COR-L47 (cell line): ENCODE results near the gene KANTR.
"Not testable (repeated sequence)": the region's sequence is repeated elsewhere in the genome, so short reads cannot be mapped to it uniquely, and the experiment has no call there.

ENCODE experiments used
- DNase-seq: peaks from one replicate; lab custom pipeline; 2025; lab: John Stamatoyannopoulos, UW

KANTR gene

DNA sequence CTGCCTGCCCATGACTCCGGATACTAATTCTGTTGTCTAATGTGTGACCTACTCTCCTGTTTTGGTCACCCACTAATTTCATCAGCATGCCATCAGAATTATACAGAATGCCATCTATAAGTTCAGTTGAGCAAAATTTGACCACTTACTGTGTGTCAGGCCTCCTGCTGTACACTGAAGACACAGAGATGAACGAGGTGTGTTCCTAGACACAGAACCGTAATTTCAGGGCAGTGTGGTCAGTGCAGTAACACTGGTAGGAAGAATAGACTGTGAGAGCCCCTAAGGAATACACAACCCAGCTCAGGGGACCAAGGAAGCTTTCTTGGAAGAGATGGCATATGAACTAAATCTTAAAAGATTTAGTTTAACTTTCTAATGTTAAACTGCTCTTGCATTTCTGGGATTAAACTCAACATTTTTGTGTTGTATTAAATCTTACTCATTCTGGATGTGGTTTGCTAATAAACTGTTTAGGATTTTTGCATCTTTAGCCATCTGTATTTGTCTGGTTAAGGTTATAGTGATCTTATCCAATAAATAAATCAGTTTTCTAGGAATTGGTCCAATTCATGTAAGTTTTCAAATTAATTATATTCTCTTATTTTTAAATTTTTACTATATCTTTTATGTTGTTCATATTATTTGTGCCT is 34.3 kb downstream of the KANTR start:
- DNase-seq, result no peak

DNA sequence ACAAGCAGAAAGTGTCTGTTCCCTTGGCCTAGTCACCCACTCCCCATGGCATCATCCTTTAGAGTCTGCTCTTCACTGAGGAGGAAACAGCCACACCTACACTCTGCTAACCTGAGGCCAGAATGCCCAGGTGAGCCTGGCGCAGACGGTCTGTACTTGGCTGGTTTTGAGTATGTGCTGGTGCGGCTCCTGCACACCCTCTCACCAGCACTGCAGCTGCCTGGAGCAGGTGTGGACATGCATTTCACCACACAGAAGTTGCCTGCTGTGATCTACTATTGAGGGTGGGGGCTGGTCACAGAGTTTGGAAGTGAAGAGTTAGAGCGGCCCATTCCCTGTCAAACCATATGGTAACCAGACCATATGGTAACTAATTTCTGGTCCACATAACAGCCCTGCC is 39.5 kb downstream of the KANTR start:
- DNase-seq, result no peak

DNA sequence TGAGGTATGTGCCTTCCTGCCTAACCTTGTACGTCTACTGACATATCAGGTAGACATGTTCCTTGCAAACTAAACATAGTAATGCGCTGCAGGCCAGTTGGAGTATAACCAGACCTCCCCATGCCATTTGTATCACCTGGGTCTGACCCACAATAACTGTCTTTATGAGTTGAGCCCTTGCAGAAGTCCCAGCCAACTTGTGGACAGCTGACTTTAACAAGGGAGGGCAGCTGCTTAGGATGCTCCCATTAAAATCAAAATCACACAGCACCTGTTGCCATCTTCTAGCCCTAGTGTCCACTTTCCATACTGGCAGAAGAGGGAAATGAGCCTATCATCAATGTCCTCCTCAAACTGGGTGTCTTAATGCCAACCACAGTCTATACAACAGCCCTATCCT is 41.6 kb downstream of the KANTR start:
- no peak for DNase-seq

DNA sequence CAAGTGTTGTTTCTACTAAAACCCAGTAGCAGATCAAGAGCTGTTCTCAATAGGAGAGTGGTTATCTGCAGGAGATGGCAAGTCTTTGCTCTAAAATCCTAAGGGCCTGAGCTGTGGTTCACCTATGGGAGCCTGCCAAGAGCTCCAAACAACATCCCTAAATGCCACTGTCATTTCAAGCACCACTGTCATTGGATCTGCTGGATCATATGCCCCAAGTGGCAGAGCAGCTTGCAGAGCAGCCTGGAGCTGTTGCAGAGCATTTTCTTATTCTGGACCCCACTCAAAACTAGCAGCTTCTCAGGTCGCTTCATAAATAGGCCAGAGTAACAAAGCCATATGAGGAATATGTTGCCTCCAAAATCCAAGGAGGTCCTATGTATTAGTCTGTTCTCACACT is 59.6 kb downstream of the KANTR start:
- DNase-seq, result no peak

DNA sequence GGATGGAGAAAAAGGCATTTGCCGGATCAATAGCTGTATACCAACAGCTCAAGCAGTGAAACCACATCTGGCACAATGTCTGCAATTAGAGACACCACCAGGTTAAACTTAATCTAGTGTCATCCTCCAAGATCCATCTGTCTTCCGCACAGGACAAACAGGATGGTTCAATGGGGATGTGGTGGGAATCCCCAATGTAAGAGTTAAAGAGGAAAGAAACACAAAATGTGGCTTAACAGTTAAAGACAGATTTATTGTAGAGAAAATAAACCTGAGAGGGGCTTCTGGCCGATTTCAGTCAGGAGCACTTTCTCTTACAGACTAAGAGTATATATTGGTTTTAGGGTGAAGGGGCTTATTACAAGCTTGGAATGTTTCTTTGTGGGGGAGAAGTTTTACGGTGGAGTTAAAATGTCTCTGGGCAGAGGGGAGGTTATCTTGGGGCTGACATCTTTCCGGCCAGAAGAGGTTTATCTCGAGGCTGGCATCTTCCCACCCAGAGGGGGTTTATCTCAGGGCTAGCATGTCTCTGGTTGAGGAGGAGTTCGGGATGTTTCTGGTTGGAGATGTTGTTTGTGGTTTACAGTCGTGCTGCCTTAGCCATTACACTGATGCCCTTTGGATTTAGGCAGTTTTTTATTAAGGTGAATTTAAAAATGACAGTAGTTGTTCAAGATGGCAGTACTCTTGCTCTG is 61.7 kb downstream of the KANTR start:
- DNase-seq, result no peak

DNA sequence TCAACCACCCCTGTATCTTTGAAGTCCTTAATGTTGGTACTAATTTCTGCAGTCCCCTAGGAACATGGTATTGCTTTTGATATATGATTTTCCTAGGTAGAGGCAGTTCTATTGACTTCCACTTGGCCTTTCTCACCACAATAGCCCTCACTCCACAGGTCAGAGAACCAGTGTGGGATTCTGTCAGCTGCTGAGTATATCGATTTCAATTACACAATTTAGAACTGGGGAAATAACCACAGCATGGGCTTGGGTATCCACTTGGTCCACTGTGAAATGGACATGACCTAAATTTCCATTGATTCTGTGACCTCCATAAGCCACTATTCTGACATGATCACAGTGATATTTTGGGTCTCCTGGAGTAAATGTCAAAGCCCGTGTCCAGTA is 62.3 kb downstream of the KANTR start:
- DNase-seq, result no peak

DNA sequence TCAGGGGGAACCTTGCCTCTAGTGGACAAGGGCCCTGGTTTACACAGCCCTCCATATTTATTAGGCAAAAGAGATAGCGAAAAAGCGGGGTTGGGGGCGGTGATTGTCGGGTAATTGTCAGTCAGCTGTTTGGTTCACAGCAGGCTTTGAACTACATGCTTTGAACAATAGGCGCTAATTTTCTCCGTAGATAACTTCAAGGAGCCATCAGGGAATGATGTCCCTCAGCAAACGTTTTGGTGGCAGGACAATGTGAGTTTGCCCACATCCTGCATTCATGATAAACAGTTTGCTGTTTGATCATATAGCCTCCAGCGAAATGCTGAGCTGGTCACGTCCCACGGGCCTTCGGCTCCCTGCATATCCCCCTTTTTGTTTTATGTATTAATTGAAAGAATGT is 65.2 kb downstream of the KANTR start:
- no peak for DNase-seq

DNA sequence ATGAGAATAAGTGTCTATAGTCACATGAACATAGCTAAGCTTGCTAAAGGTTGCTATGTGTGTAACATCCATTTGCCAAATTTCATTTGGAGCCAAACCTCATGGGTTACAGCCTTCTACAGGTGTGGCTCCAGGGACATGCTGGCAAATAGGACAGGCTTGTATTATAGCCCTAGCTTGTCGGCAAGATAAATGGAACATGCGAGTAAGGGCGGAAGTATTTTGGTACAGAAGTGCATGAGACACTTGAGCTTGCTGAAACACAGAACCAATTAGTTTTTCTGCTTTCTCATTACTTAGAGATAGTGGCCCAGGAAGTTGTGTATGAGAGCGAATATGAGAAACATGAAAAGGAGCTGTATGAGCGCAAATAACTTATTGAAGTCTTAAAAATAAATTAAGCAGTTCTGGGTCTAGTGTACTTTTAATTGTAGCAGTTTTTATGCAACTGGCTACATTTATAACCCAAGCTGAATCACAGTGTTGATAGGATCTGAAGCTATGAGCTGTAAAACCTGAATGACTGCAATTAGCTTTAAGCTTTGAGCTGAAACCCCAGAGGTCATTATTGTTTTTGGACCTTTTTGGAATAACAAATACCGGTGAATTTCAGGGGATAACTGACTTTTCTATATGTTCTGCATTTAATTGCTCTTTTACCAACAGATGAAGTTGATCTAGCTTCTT is 66.5 kb downstream of the KANTR start:
- DNase-seq, result no peak

DNA sequence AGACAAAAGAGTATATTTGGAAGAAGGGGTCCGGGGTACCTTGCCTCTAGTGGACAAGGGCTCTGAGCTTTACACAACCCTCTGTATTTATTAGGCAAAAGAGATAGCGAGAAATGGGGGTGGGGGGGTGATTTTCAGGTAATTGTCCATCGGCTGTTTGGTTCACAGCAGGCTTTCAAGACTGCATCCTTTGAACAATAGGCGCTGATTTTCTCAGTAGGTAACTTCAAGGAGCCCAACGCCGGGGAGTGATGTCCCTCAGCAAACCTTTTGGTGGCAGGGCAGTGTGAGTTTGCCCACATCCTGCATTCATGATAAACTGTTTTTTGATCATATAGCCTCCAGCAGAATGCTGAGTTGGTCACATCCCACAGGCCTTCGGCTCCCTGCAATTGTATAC is 69.5 kb downstream of the KANTR start:
- DNase-seq, result no peak

DNA sequence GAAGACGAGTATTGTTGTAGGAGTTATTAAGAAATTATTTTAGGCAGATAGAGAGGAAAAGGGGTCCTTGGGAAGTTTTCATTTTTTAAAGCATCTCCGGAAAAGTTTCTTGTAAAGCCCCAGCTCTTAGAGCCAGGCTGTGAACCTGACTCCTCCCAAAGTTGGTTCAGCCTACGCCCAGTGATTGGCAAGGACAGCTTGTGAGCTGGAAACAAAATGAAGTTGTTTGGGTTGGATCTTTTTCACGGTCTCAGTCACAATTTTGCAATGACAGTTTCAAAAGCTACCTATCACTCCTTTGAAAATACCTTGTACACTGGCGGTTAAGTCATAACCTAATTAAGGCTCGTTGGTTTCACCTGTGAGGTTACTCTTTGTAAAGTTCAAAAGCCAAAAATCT is 70.6 kb downstream of the KANTR start:
- not testable (repeated sequence) for DNase-seq

DNA sequence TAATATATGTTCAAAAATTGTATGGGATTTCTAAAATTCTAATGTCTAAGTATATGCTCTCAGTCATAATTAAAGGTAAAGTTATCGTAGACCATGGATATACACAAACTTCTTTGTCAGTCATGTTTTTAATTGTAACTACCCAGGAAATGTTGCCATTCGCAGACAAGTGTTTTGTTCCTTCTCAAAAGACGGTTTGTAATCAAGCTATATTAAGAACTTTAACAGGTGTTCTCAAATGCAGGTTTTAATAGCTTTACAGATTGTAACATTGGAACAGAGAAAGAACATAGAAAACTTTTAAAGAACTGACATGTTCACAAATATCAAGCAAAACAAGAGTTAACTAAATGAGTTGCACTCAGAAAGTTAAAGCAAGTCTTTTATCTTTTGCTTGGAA is 72.2 kb downstream of the KANTR start:
- no peak for DNase-seq

DNA sequence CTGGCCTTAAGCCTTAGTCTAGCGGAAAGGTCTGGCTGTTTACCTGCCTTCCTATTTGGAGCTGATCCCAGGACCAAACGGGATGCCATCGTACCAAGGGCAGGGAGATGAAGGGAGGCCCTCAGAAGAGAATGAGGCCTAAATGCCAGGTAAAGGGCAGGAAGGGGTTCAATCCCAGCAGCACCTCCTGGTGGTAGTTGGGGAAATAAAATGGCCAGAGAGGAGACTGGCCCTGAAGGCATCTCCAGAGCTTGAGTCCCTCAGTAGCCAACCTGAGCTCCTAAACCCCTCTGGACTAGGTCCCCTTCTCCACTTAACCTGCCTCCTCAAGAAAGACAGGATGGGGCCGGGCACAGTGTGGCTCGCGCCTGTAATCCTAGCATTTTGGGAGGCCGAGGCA is 77.4 kb downstream of the KANTR start:
- no peak for DNase-seq
